Right renal cortex interstitium (tissue), 3 donors: Measurements from ENCODE around the gene HABP4. TPM values are rescaled to one million over a fixed set of nuclear protein-coding genes. Genes with fewer than 3 reads are reported as not detected.

Experiments used
- DNase-seq, 3 donors: peaks; one replicate each; pipeline ENCODE4 v3.0.0-alpha.2; 2013; ENCODE audit warnings: low read depth in 3 of 3, low spot score in 2 of 3
- polyA plus RNA-seq, 3 donors: library from polyadenylated mRNA; unstranded; fragments of 120-200 nt; gene quantifications; one replicate each; pipeline ENCODE4 v1.2.1, GENCODE V29; 2013; ENCODE audit not compliant: insufficient read length in 3 of 3

Gene HABP4, protein sequence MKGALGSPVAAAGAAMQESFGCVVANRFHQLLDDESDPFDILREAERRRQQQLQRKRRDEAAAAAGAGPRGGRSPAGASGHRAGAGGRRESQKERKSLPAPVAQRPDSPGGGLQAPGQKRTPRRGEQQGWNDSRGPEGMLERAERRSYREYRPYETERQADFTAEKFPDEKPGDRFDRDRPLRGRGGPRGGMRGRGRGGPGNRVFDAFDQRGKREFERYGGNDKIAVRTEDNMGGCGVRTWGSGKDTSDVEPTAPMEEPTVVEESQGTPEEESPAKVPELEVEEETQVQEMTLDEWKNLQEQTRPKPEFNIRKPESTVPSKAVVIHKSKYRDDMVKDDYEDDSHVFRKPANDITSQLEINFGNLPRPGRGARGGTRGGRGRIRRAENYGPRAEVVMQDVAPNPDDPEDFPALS
- polyA plus RNA-seq: 10 to 100 TPM; 19.0 to 22.0 (median 20.3) TPM

DNA sequence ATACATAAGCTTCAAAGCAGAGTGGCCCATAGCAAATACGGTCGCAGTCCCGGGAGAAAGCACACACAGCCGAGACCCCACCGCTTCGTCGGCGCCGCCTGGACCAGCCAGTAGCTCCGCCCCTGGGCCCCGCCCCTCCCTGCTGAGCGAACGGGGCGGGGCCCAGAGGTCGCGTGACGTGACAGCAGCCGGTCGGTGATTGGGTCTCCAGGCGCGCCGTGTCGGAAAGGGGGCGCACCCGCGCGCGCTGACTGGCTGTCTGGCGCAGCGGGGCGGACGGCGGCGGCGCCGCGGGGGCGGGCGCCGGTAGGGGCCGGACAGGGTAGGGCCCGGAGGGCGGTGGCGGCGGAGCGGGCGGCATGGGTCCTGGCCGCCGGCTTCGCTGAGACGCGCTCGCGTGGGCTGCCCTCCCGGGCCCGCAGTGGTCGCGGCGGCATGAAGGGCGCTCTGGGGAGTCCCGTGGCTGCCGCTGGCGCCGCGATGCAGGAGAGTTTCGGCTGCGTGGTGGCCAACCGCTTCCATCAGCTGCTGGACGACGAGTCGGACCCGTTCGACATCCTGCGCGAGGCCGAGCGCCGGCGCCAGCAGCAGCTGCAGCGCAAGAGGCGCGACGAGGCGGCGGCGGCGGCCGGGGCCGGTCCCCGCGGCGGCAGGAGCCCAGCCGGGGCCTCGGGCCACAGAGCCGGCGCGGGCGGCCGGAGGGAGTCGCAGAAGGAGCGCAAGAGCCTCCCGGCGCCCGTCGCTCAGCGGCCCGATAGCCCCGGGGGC is at the start of gene HABP4:
Gene HABP4, plus strand, starts transcription at position 325 of the 768 bp plus-strand sequence. Its CDS starts 111 bp downstream, at position 436.
- peak; percentile 81 to 91 (median 84) for DNase-seq

DNA sequence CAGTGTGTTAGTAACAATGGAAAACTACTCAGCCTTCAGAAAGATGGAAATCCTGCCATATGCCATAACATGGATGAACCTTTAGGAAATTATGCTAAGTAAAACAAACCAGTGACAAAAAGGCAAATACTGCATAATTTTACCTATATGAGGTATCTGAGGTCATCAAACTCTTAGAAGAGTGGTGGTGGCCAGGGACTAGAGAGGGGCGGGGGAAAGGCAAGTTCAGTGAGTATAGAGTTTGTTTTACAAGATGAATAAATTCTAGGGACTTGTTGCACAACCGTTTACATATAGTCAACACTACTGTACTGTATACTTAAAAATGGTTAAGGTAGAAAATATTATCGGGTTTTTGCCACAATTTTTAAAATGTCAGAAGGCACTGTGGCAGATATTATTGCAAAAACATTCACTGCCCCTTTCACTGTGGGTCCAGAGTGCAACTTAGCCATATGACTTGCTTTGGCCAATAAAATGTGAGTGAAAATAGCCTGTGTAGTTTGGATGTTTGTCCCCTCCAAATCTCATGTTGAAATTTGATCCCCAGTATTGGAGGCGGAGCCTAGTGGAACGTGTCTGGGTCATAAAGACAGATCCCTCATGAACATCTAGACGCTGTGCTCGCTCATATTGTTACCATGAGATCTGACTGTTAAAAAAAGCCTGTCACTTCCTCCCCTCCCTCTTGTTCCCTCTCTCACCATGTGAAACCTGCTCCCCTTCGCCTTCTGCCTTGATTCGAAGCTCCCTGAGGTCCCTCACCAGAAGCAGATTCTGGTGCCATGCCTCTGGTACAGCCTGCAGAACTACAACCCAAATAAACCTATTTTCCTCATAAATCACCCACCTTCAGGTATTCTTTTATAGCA is 41.3 kb upstream of the HABP4 start:
- no peak for DNase-seq

DNA sequence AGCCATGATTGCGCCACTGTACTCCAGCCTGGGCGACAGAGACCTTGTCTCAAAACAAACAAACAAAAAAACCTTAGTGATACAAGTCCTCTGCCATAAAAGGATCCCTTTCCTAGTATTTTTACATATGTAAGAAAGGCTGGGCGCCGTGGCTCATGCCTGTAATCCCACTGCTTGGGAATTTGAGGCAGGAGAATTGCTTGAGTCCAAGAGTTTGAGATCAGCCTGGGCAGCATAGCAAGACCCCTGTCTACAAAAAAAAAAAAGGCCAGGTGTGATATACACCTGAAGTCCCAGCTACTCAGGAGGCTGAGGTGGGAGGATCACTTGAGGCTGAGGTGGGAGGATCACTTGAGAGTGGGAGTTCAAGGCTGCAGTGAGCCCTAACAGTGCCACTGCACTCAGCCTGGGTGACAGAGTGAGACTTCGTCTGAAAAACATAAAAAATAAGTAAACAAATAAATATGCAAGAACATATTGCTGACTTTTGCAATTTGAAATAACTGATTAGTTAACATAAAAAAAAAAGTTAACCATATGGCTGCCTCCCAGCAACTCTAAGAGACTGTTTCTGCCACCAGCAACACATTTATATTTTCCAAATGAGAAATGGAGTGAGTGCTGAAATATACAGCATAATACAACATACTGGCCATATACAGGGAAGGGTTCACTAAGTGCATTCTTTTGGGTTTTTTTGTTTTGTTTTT is 38.7 kb upstream of the HABP4 start:
- no peak for DNase-seq

DNA sequence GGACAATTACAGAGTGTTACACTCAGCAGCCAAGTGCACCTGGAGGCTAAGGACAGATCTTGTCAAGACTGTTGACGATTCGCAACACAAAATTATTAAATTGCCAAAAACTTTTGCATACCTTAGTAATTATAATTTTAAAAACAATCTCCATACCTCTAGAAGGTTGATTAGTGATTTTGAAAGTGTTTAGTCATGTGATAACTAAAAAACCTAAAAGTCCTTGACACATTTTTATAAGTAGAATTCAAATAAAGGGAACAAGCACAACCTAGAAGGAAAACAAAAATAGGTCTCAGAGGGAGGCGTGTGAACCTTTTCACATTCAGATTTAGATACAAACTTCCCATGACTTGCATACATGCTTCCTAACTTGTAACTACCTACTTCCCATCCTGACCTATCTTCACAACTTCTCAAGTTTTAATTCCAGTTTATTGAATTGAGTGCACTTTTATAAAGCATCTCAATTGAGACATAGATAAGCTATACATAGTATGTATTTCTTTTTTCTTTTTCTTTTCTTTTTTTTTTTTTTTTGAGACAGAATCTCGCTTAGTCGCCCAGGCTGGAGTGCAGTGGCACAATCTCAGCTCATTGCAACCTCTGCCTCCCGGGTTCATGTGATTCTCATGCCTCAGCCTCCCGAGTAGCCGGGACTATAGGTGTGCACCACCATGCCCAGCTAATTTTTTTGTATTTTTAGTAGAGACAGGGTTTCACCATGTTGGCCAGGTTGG is 37.6 kb upstream of the HABP4 start:
- no peak for DNase-seq

DNA sequence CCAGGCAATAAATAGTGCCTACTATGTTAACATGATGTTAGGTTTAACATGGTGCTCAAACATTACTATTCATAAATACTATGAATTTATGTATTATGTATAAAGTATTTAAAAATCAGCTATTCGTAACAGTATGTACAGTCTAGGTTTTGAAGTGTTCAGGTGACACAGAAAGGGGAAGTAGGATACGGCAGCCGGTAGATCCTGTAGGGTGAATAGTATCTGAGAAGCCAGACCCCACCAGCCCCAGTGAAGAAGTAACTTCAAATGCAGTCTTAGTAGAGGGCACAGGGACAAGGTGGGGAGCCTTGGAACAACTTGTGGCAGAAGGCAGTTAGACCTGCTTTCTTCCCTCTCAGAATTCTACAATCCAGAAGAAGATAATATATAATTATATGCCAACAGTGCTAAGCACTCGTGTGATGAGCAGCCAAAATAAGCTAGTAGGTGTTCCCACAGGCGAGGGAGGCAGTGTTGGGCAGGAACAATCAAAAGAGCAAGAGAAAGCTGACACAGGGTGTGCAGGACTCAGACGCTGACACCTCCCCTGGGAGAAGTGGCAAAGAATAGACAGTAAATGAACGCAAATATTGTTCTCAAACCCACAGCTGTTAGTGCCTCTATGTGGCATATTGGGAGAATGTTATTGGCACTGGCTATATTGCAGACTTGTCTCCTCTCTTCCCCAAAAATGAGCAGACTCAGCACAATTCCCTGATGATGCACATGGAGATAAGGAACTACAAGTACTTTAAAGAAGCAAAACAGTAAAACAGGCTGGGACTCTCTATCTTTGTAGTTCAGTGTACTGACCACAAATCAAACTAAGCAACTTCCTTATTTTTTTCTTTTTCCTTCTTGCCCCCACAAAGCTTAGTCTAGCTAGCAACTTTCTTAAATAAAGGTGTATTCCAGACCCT is 36.4 kb upstream of the HABP4 start:
- DNase-seq: no peak

DNA sequence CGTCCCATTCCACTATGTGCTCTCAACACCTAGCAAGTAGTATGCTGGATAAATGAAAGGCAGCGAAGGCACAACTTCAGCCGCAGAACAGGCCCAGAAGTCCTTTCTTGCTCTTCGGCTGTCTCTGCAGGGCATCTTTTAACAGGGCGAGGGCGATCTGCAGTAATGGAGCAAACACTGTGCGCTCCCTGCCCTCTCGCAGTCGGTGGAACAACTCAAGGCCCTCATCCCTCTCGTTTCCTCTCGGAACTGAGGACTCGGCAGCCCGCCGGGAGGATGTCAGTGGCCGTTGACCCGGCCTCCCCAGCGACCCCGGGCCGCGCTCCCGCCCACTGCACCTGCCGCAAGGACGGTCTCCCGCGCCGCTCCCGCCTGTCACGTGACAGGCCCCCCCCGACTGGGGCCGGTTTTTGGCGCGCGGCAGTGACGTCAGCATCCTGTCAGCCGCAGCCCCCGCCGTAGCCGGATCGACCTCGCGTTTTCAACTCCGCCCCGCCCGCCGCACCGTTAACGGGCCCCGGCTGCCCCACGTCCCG is 32.9 kb upstream of the HABP4 start:
- DNase-seq: peak in 2 of 3 donors; percentile 51 to 71

DNA sequence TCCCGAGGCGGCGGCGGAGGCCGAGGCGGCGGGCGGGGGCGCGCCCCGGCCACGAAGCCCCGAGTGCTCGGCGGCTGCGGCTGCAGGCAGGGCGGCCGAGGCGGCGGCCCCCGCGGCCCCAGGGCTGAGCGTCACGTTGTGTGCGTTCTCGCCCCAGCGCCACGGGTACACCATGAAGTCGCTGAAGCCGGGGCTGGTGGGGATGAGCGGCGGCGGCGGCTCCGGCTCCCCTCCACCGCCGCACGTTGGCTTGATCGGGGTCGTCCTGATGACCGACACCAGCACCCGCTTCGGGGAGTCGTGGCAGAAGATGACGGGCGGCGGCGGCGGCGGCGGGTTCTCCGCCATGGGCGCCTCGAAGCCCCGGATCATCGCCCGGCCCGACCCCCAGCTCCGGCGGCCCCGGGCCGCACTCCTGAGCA is 32.3 kb upstream of the HABP4 start:
- DNase-seq: no peak

DNA sequence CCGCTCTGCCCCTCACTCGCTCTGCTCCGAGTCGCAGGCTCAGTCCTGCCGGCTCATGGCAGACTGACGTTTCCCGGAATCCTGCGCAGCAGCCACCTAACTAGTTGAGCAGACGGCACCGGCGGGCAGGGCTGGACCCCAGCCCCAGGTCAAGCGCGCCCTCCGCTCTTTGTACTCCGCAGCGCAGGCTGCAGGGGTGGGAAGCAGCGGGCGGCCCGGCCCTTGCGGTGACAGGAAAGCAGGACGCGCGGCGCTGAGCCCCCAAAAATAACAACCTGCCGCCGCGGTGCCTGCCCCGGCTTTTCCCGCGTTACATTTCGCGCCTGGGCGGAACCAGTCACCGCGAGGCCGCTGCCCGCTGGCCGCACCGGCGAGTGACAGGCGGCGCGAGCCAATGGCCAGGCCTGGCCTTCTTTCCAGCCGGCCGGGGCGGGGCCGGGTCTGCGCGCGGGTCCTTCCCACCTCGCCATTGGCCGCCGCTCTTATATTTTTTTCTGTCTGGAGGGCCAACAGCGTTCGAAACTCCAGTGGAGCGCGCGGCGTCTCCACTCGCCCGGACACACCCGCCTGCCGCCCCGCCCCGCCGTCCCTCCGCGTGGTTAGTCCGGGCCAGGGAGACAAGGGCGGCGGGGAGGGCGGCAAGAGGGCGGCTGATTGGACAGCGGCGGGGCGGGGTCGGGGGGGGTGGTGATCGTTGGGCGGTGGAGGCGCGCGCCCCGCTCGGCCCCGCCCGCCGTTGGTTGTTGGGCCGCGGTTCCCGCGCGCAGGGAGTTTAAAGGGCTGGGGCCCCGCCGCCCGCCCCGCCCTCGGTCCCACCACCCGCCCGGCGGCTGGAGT is 31.7 kb upstream of the HABP4 start, which contains the start of gene ZNF367:
Gene ZNF367, minus strand, starts transcription at position 288 of the 837 bp plus-strand sequence. CDS start 338 bp downstream, outside the sequence.
- DNase-seq: peak; percentile 71 to 92 (median 85)

DNA sequence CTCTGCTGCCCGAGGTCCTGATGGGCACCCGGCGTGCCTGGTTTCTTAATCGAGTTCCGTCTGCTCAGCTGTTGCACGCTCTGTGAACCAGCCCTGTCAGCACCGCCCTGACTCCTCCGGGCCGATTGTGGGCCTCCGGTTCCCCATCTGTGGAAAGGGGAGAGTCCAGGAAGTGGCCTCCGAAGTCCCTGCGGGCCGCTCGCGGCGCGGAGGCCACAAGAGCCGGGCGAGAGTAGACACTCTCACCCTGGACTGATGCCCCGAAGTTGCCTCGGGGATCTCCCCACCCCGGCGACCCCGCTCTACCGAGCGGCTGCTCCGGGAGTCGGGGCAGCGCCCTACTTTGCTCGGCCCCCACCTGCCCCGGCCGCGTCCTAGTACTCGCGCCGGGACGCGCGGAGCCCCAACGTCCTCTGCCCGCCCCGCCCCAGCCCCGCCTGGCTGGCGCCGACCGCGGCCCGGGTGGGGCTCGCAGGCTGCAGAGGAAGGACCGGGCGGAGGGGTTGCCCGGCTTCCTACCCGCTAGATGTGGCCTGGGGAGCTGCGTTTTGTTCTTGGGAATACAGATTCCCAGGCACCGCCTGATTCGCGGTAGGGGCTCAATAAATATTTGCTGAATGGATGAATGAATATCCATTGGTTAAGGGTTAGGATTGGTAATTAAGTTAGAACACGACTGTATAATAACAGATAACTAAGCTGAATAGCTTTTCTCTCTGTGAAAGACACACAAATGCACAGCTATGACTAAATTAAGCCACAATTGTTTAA is 30.9 kb upstream of the HABP4 start:
- DNase-seq: peak; percentile 49 to 61 (median 60)

DNA sequence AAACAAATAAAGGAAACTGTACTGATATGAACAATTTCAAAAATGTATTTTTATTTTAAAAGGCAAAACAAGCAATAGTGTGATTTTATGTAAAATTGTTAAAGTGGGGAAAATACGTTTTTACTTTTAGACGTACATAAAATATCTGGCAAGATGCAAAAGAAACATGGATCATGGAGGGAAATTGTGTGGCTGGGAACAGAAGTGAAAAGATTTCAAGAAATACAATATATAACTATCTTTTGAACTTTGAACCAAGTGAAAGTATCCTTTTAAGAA is 30.3 kb upstream of the HABP4 start:
- no peak for DNase-seq

DNA sequence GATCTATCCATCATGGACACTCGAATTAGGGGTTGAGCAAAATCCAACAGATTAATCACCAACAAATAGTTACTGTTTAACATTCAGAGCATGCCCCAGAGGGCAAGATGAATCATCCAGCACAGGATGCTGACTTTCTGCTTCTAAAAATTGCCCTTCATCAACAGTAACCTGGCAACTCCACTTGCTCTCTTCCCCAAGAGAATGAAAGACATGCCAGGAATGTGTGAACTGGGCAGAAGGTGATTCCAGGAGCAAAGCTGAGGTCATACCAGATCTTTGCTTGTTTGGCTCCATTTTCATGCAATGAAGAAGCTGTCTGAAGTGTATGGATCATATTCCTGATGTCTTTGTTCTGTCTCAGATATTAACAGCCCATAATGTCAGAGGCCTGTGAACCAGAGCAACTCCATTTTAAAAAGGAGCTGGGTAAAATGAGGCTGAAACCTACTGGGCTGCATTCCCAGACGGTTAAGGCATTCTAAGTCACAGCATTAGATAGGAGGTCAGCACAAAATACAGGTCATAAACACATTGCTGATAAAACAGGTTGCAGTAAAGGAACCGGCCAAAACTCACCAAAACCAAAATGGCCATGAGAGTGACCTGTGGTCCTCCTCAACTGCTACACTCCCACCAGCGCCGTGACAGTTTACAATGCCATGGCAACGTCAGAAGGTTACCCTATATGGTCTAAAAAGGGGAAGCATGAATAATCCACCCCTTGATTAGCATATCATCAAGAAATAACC is 29.3 kb upstream of the HABP4 start:
- DNase-seq: no peak

DNA sequence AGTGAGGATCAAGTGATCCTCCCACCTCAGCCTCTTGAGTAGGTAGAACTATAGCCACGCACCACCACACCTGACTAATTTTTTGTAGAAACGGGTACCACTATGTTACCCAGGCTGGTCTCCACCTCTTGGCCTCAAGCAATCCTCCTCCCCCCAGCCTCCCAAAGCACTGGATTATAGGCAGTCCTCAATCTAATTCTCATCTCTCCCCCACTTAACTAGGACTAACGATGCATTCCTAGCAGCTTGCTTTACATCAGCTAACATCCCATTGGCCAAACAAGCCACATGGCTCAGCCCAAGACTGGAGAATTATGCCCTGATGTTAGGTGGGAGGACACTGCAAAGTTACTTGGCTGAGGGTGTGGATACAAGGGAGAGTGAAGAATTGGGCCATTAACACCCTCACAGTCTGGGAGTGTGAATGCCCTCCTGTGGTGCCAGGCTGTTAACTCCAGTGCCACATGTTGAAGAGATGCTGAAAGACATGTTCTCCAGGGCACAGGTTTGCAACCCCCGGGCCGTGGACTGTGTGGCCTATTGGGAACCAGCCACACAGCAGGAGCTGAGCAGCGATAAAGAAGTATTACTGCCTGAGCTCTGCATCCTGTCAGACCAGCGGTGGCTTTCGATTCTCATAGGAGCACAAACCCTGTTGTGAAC is 26.5 kb upstream of the HABP4 start:
- no peak for DNase-seq

DNA sequence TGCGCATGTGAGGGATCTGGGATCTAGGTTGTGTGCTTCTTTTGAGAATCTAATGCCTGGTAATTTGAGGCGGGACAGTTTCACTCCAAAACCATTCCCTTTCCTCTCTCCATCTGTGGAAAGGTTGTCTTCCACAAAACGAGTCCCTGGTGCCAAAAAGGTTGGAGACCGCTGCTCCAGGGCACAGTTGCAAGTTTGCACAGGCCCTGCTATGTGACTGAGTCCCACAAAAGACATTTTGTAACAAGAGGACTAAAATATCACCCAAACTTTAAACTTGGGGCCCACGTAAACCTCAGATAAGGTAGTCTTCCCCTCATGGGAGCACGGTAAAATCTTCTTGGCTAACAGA is 26.0 kb upstream of the HABP4 start:
- no peak for DNase-seq

DNA sequence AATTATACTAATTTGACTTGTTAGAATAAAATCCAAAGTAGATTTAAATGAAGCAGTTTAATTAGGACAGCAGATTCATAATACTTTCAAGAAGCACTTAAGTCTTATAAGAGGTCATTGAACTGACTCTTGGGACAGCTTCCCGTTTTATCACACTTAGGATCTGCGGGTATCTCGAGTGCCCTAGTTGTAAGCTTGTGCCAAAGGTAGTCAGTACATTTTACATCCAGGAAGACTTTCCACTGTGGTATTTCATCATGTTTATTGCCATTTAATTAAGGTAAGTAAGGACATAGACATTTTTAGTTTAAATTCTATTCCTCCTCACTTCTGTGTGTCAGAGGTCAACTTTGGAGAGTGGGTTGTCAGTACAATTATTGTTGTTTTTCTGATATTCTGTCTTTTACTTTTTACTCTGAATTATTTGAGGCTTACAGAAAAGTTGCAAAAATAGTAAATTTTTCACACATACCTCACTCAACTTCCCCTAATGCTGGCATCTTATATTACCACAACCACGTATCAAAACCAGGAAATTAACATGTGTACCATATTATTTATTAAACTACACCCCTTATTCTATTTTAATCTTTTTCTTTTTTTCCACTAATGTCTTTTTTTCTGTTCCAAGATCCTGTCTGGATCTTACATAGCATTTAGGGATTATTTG is 24.3 kb upstream of the HABP4 start:
- no peak for DNase-seq

DNA sequence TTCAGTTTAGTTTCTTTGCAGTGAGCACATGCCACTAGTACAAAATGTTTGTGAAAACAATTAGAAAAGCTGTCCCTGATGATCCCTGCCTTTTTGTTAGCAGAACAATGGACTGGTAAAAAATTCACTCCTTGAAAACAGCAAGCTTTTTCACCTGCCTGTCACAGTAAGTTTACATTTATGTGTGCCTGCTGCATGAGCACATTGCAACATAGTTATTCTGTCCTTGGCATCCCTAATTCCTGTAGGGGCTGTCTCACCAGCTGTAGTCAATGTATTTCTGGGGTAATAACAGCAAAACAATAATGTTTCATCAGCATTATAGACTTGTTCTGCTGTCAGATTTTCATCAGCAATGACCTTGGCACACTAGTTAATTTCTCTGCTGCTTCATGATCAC is 20.2 kb upstream of the HABP4 start:
- DNase-seq: no peak
